Measurements from ENCODE around the gene ALG2.

- TF ChIP-seq POLR2A (IDR thresholded peaks at IDR 0.05) (no peak), CTCF (IDR thresholded peaks at IDR 0.05) (no peak)
Observed at GRCh38 chr9:99173570-99174504, 47.9 kb downstream of the ALG2 start.
